ENCODE results near the gene CYP26A1.

Gene CYP26A1

DNA sequence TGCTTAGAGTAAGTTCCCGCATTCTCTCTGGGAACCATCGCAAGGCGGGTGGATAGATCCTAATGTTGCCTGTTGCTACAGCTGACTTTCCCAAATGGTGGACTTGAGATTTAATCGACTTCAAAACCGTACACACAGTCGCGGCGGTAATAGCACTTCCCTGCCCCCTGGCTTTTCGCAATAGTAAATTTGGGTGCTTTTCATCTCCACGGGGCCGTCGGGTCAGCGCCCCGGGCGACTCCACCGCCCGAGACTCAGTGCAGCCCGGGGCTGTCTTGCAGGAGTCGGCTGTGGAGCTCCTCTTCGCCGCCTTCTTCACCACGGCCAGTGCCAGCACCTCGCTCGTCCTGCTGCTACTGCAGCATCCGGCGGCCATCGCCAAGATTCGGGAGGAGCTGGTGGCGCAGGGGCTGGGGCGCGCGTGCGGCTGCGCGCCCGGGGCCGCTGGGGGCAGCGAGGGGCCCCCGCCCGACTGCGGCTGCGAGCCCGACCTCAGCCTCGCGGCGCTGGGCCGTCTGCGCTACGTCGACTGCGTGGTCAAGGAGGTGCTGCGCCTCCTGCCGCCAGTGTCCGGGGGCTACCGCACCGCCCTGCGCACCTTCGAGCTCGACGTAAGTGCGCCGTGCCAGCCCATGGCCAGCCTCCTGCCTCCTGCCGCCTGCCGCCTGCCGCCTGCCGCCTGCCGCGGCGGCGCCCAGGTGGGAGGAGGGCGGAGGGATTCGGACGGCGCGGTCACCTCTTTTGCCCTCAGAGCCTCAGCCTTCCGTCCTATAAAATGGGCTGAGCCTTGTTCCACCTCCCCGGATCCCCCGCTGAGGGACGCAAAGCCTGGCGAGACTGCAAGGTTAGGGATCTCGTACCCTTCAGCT lies 7.8 kb upstream of the CYP26A1 start:
- no peak for DNase-seq

DNA sequence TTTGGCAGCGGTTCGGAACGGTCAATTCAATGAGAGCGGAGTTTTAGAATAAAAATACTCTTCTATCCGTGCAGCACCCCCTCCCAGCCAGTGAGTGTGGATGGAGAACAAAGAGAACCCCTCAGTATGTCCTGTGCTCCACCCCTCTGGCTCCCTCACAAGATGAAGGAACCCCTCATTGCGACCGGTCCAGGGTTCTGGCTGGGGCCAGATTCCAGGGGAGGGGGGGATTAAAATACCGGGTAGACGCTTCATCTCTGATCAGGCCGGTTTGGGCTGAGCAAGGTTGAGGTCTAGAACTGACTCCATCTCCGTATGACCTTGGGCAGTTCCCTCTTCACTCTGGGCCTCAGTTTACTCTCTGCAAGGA lies 7.2 kb upstream of the CYP26A1 start:
- no peak for DNase-seq

DNA sequence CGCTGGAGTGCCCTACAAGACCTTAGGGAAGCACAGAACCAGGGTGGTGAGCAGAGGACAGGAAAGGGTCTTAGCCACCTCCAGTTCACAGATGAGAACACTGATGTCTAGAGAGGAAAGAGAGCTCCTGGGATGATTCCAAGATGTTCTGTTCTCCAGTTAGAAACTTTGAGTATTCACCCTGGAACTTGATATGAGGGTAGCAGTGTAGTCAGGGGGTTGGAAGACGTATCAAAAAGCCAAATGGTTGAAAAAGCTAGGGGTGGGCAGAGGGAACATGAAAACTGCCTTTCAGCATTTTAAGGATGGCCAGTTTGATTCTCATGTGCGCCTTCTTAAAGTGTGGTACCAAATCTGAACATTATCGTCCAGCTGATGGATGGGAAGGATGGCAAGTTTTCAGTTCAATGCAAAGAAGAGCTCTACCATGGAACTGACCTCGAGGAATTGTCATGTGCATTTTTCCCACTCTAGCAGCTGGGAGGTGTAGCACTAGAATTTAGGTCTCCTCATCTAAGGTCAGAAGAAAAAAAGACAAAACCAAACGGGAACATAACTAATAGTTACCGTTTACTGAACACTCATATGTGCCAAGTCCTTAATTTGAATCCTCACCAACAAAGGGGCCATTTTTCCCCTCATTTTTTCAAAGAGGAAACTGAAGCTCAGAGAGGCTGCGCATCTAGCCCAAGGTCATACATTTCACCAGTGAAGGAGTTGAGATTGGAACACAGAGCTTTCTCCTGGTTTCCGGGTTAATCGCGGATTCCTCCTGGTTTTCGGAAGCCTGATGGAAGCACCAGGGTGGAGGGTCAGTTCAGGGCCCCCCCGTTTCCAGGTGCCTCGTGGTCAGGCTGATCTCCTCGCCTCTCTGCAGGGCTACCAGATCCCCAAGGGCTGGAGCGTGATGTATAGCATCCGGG lies 6.0 kb upstream of the CYP26A1 start:
- no peak for DNase-seq

- no peak for DNase-seq
These were observed 5.1 kb upstream of the CYP26A1 start for GRCh38 chr10:93068411-93069244.

DNA sequence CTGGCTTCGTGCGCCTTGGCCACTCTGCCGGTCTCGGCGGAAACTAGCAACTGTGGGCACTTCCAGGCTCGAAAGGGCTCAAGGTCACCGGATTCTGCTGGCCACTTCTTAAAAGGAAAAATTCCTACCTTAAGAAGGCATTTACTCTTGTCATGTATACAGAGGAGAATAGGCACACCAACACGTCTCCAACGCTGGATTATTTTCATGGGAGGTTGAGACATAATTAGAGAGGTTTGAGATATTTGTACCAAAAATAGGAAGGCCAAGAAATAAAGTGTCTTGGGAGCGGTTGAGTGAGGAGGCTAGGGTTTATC lies 4.5 kb upstream of the CYP26A1 start:
- DNase-seq = no peak

GRCh38 chr10:93070378-93071176 lies 3.1 kb upstream of the CYP26A1 start:
- no peak for DNase-seq

DNA sequence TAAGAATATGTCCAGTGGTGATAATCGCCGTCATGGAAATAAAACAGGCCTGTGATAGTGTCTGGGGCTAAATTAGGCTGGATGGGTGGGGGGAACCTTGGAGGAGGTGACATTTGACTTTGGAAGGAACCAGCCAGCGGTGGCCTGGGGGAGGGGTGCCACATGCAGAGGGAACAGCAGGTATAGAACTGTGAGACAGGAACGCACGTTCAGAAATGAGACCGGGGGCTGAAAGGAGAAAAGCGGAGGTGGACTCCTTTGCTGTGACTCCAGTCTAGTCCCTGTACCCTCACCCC lies 2.6 kb upstream of the CYP26A1 start:
- DNase-seq = no peak

GRCh38 chr10:93071674-93072224 lies 1.9 kb upstream of the CYP26A1 start:
- DNase-seq = no peak

GRCh38 chr10:93072225-93072712 lies 1.4 kb upstream of the CYP26A1 start:
- no peak for DNase-seq

DNA sequence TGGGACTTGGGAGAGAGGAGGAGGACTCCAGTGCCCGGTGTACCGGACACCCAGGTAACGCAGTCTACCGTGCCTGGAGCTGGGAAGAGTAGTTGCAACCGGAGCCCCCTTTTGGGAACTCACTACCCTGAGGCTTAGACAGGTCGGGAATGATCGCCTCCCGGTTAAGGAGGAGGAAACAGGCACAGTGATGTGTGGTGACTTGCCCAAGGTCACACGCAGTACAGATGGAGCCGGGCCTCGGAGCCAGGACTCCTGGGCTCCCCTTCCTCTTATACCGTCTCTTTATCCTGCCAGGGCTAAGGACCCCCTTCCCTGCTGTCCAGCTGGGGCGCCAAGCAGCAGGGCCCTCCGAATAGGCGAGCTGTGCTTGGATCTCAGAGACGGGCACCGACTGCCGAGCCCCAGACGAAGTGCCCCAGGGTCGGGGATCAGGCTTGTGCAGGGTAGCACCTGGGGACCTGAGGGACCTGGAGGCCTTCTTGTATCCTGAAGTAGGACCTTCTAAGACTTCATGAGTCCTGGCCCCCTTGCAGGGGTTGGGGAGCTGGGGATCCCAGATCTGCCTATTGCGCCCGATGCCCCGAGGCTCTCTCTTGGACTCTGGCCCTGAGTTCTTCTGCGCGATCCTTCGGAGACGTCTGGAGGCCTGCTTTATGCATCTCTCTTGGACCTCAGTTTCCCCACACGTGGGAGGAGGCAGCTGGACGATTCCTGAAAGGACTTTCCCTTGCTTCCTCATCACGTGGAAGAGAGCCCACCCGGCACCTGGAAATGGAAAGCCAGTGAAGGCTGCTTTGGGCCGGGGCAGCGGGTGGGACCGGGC lies 767 bp upstream of the CYP26A1 start:
- no peak for DNase-seq

GRCh38 chr10:93074147-93074596 lies 479 bp downstream of the CYP26A1 start:
- DNase-seq = no peak

DNA sequence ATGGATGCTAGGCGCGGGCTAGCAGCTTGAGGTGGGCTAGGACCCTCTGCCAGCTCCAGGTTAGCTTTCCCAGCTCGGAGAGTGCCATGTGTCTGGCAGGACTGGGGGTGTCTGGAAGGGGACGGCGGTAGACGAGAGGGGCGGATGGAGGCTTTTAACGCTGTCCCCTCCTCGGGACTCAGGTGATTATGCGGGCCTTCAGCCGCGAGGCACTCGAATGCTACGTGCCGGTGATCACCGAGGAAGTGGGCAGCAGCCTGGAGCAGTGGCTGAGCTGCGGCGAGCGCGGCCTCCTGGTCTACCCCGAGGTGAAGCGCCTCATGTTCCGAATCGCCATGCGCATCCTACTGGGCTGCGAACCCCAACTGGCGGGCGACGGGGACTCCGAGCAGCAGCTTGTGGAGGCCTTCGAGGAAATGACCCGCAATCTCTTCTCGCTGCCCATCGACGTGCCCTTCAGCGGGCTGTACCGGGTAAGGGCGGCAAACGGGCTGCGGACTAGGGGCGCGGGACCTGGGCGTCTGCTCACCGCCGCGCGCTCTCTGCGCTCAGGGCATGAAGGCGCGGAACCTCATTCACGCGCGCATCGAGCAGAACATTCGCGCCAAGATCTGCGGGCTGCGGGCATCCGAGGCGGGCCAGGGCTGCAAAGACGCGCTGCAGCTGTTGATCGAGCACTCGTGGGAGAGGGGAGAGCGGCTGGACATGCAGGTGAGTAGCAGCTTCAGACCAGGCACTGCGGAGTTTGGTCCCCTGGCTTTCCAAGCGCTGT lies 1.1 kb downstream of the CYP26A1 start:
- DNase-seq = no peak

DNA sequence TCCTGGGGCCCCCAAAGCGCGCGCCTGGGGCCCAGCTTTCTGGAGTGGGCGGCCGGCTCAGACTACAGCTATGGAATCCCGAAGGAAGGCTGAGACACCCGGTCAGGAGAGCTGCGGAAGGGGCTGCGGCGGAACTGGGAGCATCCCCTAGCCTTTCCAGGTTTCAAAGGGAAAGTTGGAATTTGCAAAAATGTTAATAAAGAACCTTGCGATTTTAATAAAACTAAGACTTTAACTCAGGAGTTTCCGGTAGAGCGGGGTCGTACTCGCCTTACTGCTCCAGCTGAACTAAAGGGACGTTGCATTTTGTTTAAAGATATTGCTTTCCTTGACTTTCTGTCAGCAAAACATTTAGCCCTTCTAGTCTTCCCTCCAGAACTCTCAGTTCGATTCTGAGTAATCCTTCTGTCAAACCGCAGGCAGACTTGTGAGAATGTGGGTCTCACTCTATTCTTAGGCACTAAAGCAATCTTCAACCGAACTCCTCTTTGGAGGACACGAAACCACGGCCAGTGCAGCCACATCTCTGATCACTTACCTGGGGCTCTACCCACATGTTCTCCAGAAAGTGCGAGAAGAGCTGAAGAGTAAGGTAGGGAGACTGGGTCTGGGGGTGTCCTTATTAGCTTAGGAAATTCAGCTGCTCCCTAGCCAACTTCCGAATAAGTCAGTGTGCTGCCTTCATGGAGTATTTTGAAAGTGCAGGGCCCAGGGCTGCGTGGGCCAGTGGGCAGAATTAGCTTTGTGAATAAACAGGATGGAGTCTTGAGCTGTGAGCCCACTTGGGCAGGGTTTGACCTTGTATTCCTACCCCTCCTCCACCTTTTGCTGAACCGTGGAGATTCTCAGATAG lies 1.9 kb downstream of the CYP26A1 start:
- no peak for DNase-seq

DNA sequence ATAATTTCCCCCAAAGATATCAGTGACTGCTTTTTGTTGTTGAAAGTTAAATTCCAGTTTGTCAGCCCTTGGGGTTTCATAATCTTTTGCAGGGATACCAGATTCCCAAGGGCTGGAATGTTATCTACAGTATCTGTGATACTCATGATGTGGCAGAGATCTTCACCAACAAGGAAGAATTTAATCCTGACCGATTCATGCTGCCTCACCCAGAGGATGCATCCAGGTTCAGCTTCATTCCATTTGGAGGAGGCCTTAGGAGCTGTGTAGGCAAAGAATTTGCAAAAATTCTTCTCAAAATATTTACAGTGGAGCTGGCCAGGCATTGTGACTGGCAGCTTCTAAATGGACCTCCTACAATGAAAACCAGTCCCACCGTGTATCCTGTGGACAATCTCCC lies 3.2 kb downstream of the CYP26A1 start:
- no peak for DNase-seq

DNA sequence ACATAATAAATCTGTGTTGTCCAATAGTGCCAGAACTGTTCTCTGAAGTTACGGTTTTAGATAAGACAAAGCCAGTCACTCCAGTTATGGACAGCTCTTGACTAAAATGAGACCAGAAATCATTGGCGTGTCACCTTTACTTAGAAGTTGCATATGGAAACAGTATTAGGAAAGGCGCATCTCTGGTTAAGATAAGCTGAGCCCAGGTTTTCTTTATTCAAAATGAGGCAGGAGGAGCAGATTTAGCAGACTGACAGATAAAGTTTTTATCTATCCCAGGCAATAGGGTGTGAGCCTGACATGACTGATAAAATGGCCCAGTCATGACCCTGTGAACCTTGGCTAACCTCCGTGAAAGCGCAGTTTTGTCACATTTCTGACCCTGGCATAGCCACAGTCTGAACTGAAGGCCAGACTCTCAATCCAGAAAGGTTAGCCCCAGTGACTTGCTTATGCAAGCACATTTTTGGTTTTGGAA lies 4.2 kb downstream of the CYP26A1 start:
- no peak for DNase-seq

- DNase-seq = no peak
These were observed 6.1 kb downstream of the CYP26A1 start for GRCh38 chr10:93079663-93080349.

GRCh38 chr10:93080350-93081046 lies 6.8 kb downstream of the CYP26A1 start:
- DNase-seq = peak; percentile 42

DNA sequence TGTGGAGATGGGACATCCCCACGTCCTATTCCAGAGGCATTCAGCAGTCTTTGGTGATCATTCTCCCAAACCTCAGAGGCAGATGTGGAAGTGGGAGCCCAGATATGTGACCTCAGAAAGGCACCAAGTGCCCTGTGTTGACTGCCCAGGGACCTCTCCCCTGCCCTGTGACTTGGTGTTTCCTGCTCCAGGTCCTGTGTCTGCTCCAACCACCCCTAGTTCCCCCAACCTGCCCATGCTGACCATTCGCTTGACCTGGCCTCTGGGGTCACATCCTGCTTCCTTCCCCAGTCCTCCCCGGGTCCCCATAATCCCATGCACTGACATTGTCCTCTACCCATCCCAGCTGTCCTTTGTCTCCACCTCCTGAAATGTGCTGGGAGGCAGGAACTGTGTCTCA lies 7.6 kb downstream of the CYP26A1 start:
- DNase-seq = no peak
